ENCODE measurements around the gene PDC. TPM values are rescaled to one million over a fixed set of nuclear protein-coding genes. Genes with fewer than 3 reads are reported as not detected.
"Not testable (repeated sequence)": the region's sequence is repeated elsewhere in the genome, so short reads cannot be mapped to it uniquely, and the experiment has no call there.

PDC gene
- total RNA-seq, 1 donor from 2014 or later: not detected

DNA sequence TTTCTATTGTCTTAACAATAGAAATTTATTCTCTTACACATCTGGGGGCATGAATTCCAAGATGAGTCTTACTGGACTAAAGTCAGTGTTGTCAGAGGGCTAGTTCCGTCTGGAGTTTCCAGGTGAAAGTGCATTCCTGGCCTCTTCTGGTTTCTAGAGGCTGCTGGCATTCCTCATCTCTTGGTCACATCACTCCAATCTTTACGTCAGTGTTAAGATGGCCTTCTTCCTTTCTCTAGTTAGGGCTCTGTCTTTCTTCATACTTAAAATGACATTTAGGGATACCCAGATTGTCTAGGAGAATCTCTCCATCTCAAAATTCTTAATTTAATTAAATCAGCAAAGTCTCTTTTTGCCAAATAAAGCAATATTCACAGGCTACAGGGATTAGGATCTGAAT lies 13.3 kb upstream of the PDC start:
- intact Hi-C loops (cut with micrococcal nuclease): no loop called here
- no peak for ATAC-seq

DNA sequence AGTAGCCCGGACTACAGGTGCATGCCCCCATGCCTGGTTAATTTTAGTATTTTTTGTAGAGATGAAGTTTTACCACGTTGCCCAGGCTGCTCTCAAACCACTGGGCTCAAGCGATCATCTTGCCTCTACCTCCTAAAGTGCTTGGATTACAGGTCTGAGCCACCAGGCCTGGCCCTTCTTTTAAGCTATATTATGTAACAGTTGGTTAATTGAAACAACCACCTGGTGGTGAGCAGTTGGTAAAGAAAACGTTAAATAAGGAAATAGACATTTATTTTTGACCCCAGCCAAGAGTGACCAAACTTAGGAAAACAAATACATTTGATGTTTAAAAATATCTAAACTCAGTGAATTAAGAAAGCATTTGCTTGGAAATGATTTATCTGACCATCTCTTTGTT lies 12.1 kb upstream of the PDC start:
- no peak for DNase-seq
- ATAC-seq: no peak
- intact Hi-C loops (cut with micrococcal nuclease): no loop called here

More for the DNA sequence above, 13.3 kb upstream of the PDC start:
- DNase-seq: no peak

GRCh38 chr1:186465946-186466345 lies 5.0 kb upstream of the PDC start:
- intact Hi-C loops (cut with micrococcal nuclease): no loop called here
- ATAC-seq (no peak), DNase-seq (no peak)

- ATAC-seq; intact Hi-C loops (cut with micrococcal nuclease); DNase-seq: not testable (repeated sequence)
Observed at GRCh38 chr1:186465491-186465890, 4.6 kb upstream of the PDC start.

GRCh38 chr1:186463926-186464325 lies 3.0 kb upstream of the PDC start:
- intact Hi-C loops (cut with micrococcal nuclease): no loop called here
- DNase-seq: no peak
- ATAC-seq: no peak

- ATAC-seq (no peak), DNase-seq (no peak)
- intact Hi-C loops (cut with micrococcal nuclease): no loop called here
Observed at GRCh38 chr1:186463511-186463910, 2.6 kb upstream of the PDC start.

DNA sequence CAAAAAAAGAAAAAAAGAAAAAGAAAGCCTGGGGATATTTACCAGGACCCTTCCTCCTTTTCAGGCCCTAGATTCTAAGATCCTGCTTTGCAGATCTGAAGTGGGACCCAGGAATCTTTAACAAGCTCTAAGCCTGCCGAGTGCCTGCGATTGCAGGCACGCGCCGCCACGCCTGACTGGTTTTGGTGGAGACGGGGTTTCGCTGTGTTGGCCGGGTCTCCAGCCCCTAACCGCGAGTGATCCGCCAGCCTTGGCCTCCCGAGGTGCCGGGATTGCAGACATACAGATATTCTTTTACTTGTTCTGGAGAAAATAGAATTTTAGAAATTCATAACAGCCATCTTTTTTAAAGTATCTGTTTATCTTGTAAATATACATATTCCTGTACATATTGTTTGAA lies 1.8 kb downstream of the PDC start:
- ATAC-seq; intact Hi-C loops (cut with micrococcal nuclease); DNase-seq: not testable (repeated sequence)

- ATAC-seq (no peak), DNase-seq (no peak)
- intact Hi-C loops (cut with micrococcal nuclease): no loop called here
Observed at GRCh38 chr1:186456729-186457255, 4.1 kb downstream of the PDC start.

- ATAC-seq (no peak), DNase-seq (no peak)
- intact Hi-C loops (cut with micrococcal nuclease): no loop called here
Observed at GRCh38 chr1:186454981-186455380, 5.9 kb downstream of the PDC start.

DNA sequence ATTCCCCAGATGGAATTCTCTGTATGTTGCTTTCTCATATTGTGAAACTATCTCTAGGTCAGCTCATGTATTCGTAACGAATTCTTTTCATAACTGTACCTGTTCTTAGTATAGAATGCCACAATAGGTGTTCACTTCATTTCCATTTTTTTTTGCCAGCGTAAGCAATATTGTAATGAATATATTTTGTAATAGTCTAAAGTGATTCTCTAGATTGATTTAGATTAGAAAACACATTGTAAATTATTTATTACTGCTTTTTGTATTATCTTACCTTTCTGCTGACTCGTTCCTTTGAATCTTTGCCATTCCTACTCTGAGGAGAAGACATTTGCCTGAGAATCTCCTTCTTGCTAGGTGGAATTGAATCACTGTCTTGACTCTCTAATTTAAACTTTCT lies 14.8 kb downstream of the PDC start:
- DNase-seq: no peak
- ATAC-seq: no peak
- intact Hi-C loops (cut with micrococcal nuclease): no loop called here

DNA sequence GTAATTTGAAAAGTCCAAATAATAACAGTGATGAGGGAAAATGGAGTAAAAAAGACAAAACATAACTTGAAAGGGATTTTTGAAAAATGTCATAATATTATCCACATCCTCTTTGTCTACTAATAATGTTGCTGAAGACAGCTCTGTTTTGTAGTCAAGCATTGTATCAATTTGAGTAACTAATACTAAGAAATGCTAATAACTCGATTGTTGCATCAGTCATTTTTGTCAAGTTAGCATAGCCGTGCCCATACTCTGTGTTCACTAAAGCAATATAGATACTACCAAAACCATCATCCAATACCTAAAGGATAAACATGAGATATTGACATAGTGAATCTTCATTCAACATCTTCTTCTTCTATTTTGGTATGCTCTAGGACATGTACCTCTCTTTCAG lies 17.3 kb downstream of the PDC start:
- intact Hi-C loops (cut with micrococcal nuclease): no loop called here
- no peak for DNase-seq
- ATAC-seq: no peak

- DNase-seq: no peak
- no peak for ATAC-seq
- intact Hi-C loops (cut with micrococcal nuclease): no loop called here
Observed at GRCh38 chr1:186442651-186443375, 18.1 kb downstream of the PDC start.

- no peak for ATAC-seq
- DNase-seq: no peak
- intact Hi-C loops (cut with micrococcal nuclease): no loop called here
Observed at GRCh38 chr1:186440584-186440983, 20.3 kb downstream of the PDC start.

DNA sequence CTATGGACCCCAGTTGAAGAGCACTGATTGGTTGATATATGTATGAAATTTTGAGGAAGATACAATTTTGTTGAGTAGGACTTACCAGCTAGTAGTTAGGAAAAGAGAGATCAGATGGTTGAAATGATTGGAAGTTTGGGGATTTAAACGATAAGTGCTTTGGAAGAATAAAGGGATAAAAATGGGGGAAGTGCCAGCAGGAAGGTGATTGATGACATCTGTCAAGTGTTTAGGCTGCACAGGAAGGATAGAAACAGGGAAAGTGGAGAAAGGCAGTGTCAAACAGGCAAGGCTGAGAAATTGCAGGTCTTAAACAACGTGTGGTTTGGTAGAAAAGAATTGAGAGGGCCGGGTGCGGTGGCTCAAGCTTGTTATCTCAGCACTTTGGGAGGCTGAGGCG lies 22.3 kb downstream of the PDC start:
- no peak for DNase-seq
- intact Hi-C loops (cut with micrococcal nuclease): no loop called here
- ATAC-seq: no peak

- intact Hi-C loops (cut with micrococcal nuclease): no loop called here
- DNase-seq (no peak), ATAC-seq (no peak)
Observed at GRCh38 chr1:186435336-186435735, 25.6 kb downstream of the PDC start.

GRCh38 chr1:186429017-186429416 lies 31.9 kb downstream of the PDC start:
- intact Hi-C loops (cut with micrococcal nuclease): no loop called here
- no peak for ATAC-seq
- no peak for DNase-seq

- intact Hi-C loops (cut with micrococcal nuclease): no loop called here
- ATAC-seq (no peak), DNase-seq (no peak)
Observed at GRCh38 chr1:186426118-186426517, 34.8 kb downstream of the PDC start.

DNA sequence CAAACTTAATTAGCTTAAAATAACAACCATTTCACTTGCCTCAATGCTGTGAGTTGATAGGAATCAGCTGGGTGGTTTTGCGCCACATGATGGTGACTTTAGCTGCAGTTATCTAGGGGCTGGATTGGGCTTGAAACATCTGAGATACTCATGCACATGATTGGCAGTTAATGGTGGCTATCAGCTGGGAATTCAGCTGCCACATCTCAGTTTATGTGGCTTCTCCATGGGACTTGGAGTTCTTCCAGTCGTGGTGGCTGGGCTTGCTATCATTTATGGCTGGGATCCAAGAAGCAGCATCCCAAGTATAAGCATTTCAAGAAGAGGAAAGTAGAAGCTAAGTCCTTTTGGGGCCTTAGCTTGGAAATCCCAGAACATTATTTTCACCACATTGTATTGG lies 36.4 kb downstream of the PDC start:
- peak; percentile 27 for DNase-seq
- intact Hi-C loops (cut with micrococcal nuclease): no loop called here
- peak; percentile 81 for ATAC-seq

GRCh38 chr1:186421446-186421845 lies 39.5 kb downstream of the PDC start:
- intact Hi-C loops (cut with micrococcal nuclease): no loop called here
- no peak for DNase-seq
- ATAC-seq: no peak

DNA sequence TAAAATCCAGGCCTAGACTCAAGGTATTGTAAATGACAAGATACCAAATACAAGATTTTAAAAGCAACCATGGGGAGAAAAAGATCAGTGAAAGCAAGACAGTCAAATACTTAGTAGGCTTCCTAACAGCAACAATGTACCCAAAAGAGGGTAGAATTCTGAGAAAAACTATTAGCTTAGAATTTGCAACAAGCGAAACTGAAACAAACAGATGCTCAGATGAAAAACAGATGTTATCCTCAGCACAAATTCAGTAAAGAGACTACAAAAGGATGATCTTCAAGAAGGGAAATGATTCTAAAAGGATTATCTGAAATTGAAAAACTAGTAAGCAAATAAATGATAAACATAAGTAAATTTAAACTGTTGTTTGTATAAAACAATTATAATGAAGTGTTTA lies 40.0 kb downstream of the PDC start:
- ATAC-seq (peak; percentile 41), DNase-seq (no peak)
- intact Hi-C loops (cut with micrococcal nuclease): no loop called here

DNA sequence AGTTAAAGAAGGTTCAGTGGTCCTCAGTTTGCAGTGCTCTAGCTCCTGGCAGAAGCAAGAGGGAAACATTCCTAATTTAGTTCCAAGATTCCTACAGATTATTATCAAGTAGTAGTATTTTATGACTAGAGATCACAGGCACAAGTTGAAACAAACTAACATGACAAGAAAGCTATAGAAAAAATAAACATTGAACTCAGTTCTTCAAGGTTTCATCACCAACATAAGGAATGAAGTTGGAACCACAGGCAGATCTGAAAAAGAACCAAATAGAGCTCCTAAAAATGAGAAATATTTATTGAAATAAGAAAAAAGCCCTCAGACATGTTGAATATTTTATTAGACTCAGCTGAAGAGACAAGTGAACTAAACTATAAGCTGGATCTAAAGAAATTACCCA lies 40.6 kb downstream of the PDC start:
- intact Hi-C loops (cut with micrococcal nuclease): no loop called here
- DNase-seq (no peak), ATAC-seq (no peak)
